Gastroesophageal sphincter (tissue), 3 donors: ENCODE results near the gene CFDP1.

Source experiments
- POLR2AphosphoS5 ChIP-seq: sonication (generic); formaldehyde crosslinking; IDR thresholded peaks from one replicate; pipeline ENCODE4 v1.6.1; 2017; ENCODE audit warnings: antibody characterized with exemption
- TF ChIP-seq, protein P1 (sequence below), 4 experiments: fragments of 200-600 bp in 2 of 4; fragments of 450-650 bp in 2 of 4; sonication (generic) in 1 of 4; IDR thresholded peaks; one replicate each; pipeline ENCODE4 v1.5.1; 2017 to 2019; ENCODE audit warnings: antibody characterized with exemption in 4 of 4, mild to moderate bottlenecking in 2 of 4, moderate library complexity in 2 of 4

DNA sequence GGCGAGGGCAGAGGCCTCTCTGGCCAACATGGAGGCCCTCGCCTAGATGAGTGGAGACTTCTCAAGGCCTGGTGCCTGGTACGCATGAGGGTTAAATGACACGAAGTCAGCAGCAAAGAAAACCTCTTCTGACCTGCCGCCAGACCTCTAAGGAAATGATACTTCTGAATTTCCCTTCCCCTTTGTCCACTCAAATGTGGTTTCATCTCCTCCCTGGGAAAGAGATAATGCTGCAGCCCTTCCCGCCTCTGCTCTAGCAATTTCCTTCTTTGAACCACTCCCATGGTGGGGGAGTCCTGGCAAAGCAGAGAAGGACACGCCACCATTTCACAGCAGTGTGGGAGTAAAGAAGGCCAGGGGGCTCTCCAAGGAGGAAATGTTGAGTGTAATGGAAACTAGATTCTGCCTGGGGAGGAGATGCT, 116.2 kb downstream of the CFDP1 start:
- TF ChIP-seq POLR2AphosphoS5, result no peak
- TF ChIP-seq, protein P1, sequence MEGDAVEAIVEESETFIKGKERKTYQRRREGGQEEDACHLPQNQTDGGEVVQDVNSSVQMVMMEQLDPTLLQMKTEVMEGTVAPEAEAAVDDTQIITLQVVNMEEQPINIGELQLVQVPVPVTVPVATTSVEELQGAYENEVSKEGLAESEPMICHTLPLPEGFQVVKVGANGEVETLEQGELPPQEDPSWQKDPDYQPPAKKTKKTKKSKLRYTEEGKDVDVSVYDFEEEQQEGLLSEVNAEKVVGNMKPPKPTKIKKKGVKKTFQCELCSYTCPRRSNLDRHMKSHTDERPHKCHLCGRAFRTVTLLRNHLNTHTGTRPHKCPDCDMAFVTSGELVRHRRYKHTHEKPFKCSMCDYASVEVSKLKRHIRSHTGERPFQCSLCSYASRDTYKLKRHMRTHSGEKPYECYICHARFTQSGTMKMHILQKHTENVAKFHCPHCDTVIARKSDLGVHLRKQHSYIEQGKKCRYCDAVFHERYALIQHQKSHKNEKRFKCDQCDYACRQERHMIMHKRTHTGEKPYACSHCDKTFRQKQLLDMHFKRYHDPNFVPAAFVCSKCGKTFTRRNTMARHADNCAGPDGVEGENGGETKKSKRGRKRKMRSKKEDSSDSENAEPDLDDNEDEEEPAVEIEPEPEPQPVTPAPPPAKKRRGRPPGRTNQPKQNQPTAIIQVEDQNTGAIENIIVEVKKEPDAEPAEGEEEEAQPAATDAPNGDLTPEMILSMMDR (IDR thresholded peaks at IDR 0.05), result no peak
